ENCODE measurements around the gene DNAJA4. TPM values are rescaled to one million over a fixed set of nuclear protein-coding genes. Genes with fewer than 3 reads are reported as not detected.

The DNAJA4 gene
- total and polyA plus RNA-seq, 8 donors = 2.3 to 16.1 (median 5.6) TPM

GRCh38 chr15:78223396-78224022 lies 40.9 kb upstream of the DNAJA4 start:
- no peak for FAIRE-seq
- no peak overlapping the region for H3K27ac ChIP-seq
- no peaks in the 10 kb centered on the region for H3K4me1 ChIP-seq
- H3K4me3 ChIP-seq = no peak overlapping the region
- WGBS, 2 donors = 77 to 84% methylated on average over 4 of the region's 4 CpGs
- no peak for TF ChIP-seq CTCF (IDR thresholded peaks at IDR 0.05)
- H3K9me3 ChIP-seq = no peaks in the 10 kb centered on the region
- DNase-seq = peak in 1 of 6 donors; percentile 6
- intact Hi-C loops (cut with DNase I) = no loop called here
- no peak for ATAC-seq
- H3K27me3 ChIP-seq = no peaks in the 10 kb centered on the region
- no peaks in the 10 kb centered on the region for H3K36me3 ChIP-seq

GRCh38 chr15:78224023-78224411 lies 40.3 kb upstream of the DNAJA4 start:
- H3K27ac ChIP-seq = no peak overlapping the region
- TF ChIP-seq CTCF (IDR thresholded peaks at IDR 0.05) = no peak
- FAIRE-seq (no peak), DNase-seq (no peak), ATAC-seq (no peak)
- intact Hi-C loops (cut with DNase I) = no loop called here
- no peak overlapping the region for H3K4me3 ChIP-seq
- no peaks in the 10 kb centered on the region for H3K36me3 ChIP-seq
- no peaks in the 10 kb centered on the region for H3K4me1 ChIP-seq
- 73 to 77% methylated on average over 2 of the region's 2 CpGs for WGBS, 2 donors
- no peaks in the 10 kb centered on the region for H3K27me3 ChIP-seq
- H3K9me3 ChIP-seq = no peaks in the 10 kb centered on the region

GRCh38 chr15:78225783-78226541 lies 38.4 kb upstream of the DNAJA4 start:
- H3K4me1 ChIP-seq = no peaks in the 10 kb centered on the region
- ATAC-seq (no peak), FAIRE-seq (no peak), DNase-seq (no peak)
- no peaks in the 10 kb centered on the region for H3K9me3 ChIP-seq
- intact Hi-C loops (cut with DNase I) = no loop called here
- no peaks in the 10 kb centered on the region for H3K36me3 ChIP-seq
- no peaks in the 10 kb centered on the region for H3K27me3 ChIP-seq
- WGBS, 2 donors = 95 to 96% methylated on average over 3 of the region's 3 CpGs
- H3K4me3 ChIP-seq = no peak overlapping the region
- no peak overlapping the region for H3K27ac ChIP-seq
- TF ChIP-seq CTCF (IDR thresholded peaks at IDR 0.05) = no peak

- 84 to 87% methylated on average over 8 of the region's 8 CpGs for WGBS, 2 donors
- FAIRE-seq (no peak), ATAC-seq (no peak), DNase-seq (no peak)
- no peaks in the 10 kb centered on the region for H3K27me3 ChIP-seq
- no peak overlapping the region for H3K27ac ChIP-seq
- no peaks in the 10 kb centered on the region for H3K4me1 ChIP-seq
- H3K36me3 ChIP-seq = no peaks in the 10 kb centered on the region
- no peak for TF ChIP-seq CTCF (IDR thresholded peaks at IDR 0.05)
- no peak overlapping the region for H3K4me3 ChIP-seq
- intact Hi-C loops (cut with DNase I) = no loop called here
- H3K9me3 ChIP-seq = no peaks in the 10 kb centered on the region
These were observed 35.9 kb upstream of the DNAJA4 start for GRCh38 chr15:78228356-78228996.

All from pancreas (tissue), 10 donors.